SK-N-SH (cell line): ENCODE measurements around the gene BRI3. TPM values are rescaled to one million over a fixed set of nuclear protein-coding genes. Genes with fewer than 3 reads are reported as not detected.

Experiments used
- CTCF ChIA-PET: fragments of 300-600, 350-600 bp; formaldehyde crosslinking; extraction: SDS; loops from one replicate; lab custom pipeline; 2021; lab: Yijun Ruan, JAX
- POLR2A ChIA-PET: fragments of 350-600 bp; sonication (Branson Sonifier 250); formaldehyde crosslinking; extraction: SDS; loops from one replicate; lab custom pipeline; 2020; ENCODE audit warnings: antibody characterized with exemption, inconsistent platforms; lab: Yijun Ruan, JAX
- DNase-seq: peaks from one replicate; pipeline ENCODE4 v3.0.0; 2012
- H2AFZ ChIP-seq: fragments of 200-600 bp; sonication (generic); 2 replicates; pipeline ENCODE4 v1.8.1; 2016; ENCODE audit warnings: antibody characterized with exemption, mild to moderate bottlenecking, low read depth
- H3F3A ChIP-seq: fragments of 200-600 bp; sonication (generic); replicated peaks from 2 replicates; pipeline ENCODE3; 2016; ENCODE audit warnings: antibody characterized with exemption, mild to moderate bottlenecking; ENCODE audit not compliant: insufficient read depth
- H3K27ac ChIP-seq, 2 experiments: fragments of 200-500 bp in 1 of 2; fragments of 200-600 bp in 1 of 2; sonication (Bioruptor generic) in 1 of 2; sonication (generic), shearing (Covaris generic) in 1 of 2; 2 replicates each; pipeline versions ENCODE4 v1.5.1 to v1.6.1; 2014 to 2016; ENCODE audit warnings: low read depth in 2 of 2, inconsistent platforms in 1 of 2, low read length in 1 of 2, mild to moderate bottlenecking in 1 of 2, mixed read lengths in 1 of 2
- H3K27me3 ChIP-seq: fragments of 200-600 bp; sonication (generic), shearing (Covaris generic); 2 replicates; pipeline ENCODE4 v1.6.1; 2016; ENCODE audit warnings: mixed run types; ENCODE audit not compliant: insufficient read depth
- H3K36me3 ChIP-seq, 2 experiments: fragments of 200-500 bp in 1 of 2; fragments of 200-600 bp in 1 of 2; sonication (Bioruptor generic) in 1 of 2; sonication (generic) in 1 of 2; replicated peaks in 1 of 2; 2 replicates each; pipeline versions ENCODE3 to v1.5.1; 2014 to 2016; ENCODE audit warnings: low read length in 1 of 2, mild to moderate bottlenecking in 1 of 2; ENCODE audit not compliant: insufficient read depth in 2 of 2, control insufficient read depth in 1 of 2
- H3K4me1 ChIP-seq, 2 experiments: fragments of 200-500 bp in 1 of 2; fragments of 200-600 bp in 1 of 2; sonication (Bioruptor generic) in 1 of 2; sonication (generic), shearing (Covaris generic) in 1 of 2; 2 replicates each; pipeline versions ENCODE4 v1.5.1 to v1.6.1; 2014 to 2016; ENCODE audit warnings: low read depth in 1 of 2, low read length in 1 of 2, mixed run types in 1 of 2; ENCODE audit not compliant: insufficient read depth in 2 of 2, control insufficient read depth in 1 of 2
- H3K4me2 ChIP-seq: fragments of 200-600 bp; sonication (generic), shearing (Covaris generic); 2 replicates; pipeline ENCODE4 v1.6.1; 2017; ENCODE audit warnings: mixed run types
- H3K4me3 ChIP-seq, 2 experiments: fragments of 200-500 bp in 1 of 2; fragments of 200-600 bp in 1 of 2; sonication (Bioruptor generic) in 1 of 2; sonication (generic), shearing (Covaris generic) in 1 of 2; 2 replicates each; pipeline versions ENCODE4 v1.5.1 to v1.8.1; 2014 to 2016; ENCODE audit warnings: low read depth in 2 of 2, inconsistent platforms in 1 of 2, low read length in 1 of 2, mild to moderate bottlenecking in 1 of 2, mixed read lengths in 1 of 2, moderate library complexity in 1 of 2
- H3K79me2 ChIP-seq: fragments of 200-600 bp; sonication (generic); 2 replicates; pipeline ENCODE4 v1.8.1; 2017; ENCODE audit warnings: mild to moderate bottlenecking; ENCODE audit not compliant: insufficient read depth
- H3K9ac ChIP-seq: fragments of 200-600 bp; sonication (generic); 2 replicates; pipeline ENCODE4 v1.6.1; 2017; ENCODE audit warnings: mixed run types
- H3K9me2 ChIP-seq: fragments of 200-600 bp; sonication (generic); 2 replicates; pipeline ENCODE4 v1.6.1; 2017; ENCODE audit warnings: mixed run types
- H3K9me3 ChIP-seq: fragments of 200-600 bp; sonication (generic); 2 replicates; pipeline ENCODE4 v1.6.1; 2017; ENCODE audit warnings: mixed run types, mild to moderate bottlenecking, moderate library complexity
- H4K20me1 ChIP-seq: fragments of 200-600 bp; sonication (generic); 2 replicates; pipeline ENCODE4 v1.6.1; 2017; ENCODE audit warnings: mild to moderate bottlenecking, mixed run types; ENCODE audit not compliant: insufficient read depth
- CHD2 ChIP-seq: fragments of 150-350 bp; IDR thresholded peaks from 2 replicates; pipeline ENCODE4 v1.6.1; 2018; ENCODE audit warnings: low read length; ENCODE audit not compliant: partially characterized antibody
- CTCF ChIP-seq: fragments of 200-600 bp; sonication (generic); IDR thresholded peaks from 2 replicates; pipeline ENCODE4 v1.6.1; 2017; ENCODE audit warnings: antibody characterized with exemption, mild to moderate bottlenecking, moderate library complexity
- EZH2phosphoT487 ChIP-seq: fragments of 200-600 bp; sonication (generic); IDR thresholded peaks from 2 replicates; pipeline ENCODE4 v1.6.1; 2017; ENCODE audit warnings: low read depth, mixed run types, mild to moderate bottlenecking, antibody characterized with exemption, moderate library complexity, borderline replicate concordance
- FOXM1 ChIP-seq: IDR thresholded peaks from 2 replicates; pipeline ENCODE4 v1.4.0; 2012; ENCODE audit warnings: low read depth, mild to moderate bottlenecking
- GABPA ChIP-seq: IDR thresholded peaks from 2 replicates; pipeline ENCODE4 v1.4.0; 2012; ENCODE audit warnings: low read depth, mild to moderate bottlenecking
- JUND ChIP-seq: IDR thresholded peaks from 2 replicates; pipeline ENCODE4 v1.4.0; 2012
- MAX ChIP-seq: IDR thresholded peaks from 2 replicates; pipeline ENCODE4 v1.4.0; 2012; ENCODE audit warnings: low read depth
- NRF1 ChIP-seq: IDR thresholded peaks from 2 replicates; pipeline ENCODE4 v1.6.1; 2012; ENCODE audit warnings: low read depth, mild to moderate bottlenecking, low read length
- POLR2AphosphoS5 ChIP-seq: IDR thresholded peaks from 2 replicates; pipeline ENCODE4 v1.6.1; 2012; ENCODE audit warnings: low read depth, low read length
- RAD21 ChIP-seq: IDR thresholded peaks from 2 replicates; pipeline ENCODE4 v1.6.1; 2012; ENCODE audit warnings: mild to moderate bottlenecking, low read length
- RFX5 ChIP-seq: IDR thresholded peaks from 2 replicates; pipeline ENCODE4 v1.6.1; 2012; ENCODE audit warnings: mild to moderate bottlenecking, improper control_type of control experiment, low read length
- SIN3A ChIP-seq: IDR thresholded peaks from 2 replicates; pipeline ENCODE4 v1.6.1; 2012; ENCODE audit warnings: low read depth, mild to moderate bottlenecking, low read length, moderate library complexity, borderline replicate concordance
- TAF1 ChIP-seq: IDR thresholded peaks from 2 replicates; pipeline ENCODE4 v1.6.1; 2012; ENCODE audit warnings: low read depth, mild to moderate bottlenecking, low read length, moderate library complexity, borderline replicate concordance
- YY1 ChIP-seq: IDR thresholded peaks from 2 replicates; pipeline ENCODE4 v1.4.0; 2012; ENCODE audit warnings: low read depth, mild to moderate bottlenecking
- WGBS: methylation state at CpG from one replicate; pipeline ENCODE4 v1.1.6; 2017; ENCODE audit warnings: low lambda C conversion rate; 5-methylcytosine and 5-hydroxymethylcytosine counted together
- polyA plus RNA-seq, 3 experiments: library from polyadenylated mRNA; depleted of rRNA; stranded (reverse); fragments of >200 nt; gene quantifications; 2 replicates each; pipeline ENCODE4 v1.2.3, GENCODE V29; 2012
- TF ChIP-seq, protein P1 (sequence below): IDR thresholded peaks from 2 replicates; pipeline ENCODE4 v1.6.1; 2012; ENCODE audit warnings: mild to moderate bottlenecking, low read depth, low read length, moderate library complexity
- TF ChIP-seq, protein P2 (sequence below): IDR thresholded peaks from 2 replicates; pipeline ENCODE4 v1.4.0; 2012; ENCODE audit warnings: low read depth, borderline replicate concordance

BRI3 gene
- polyA plus RNA-seq, 1 of the 3 experiments (the other 2 are of a cell fraction): 128 TPM

GRCh38 chr7:98241674-98242241 is 39.7 kb upstream of the BRI3 start:
- ChIA-PET CTCF (interaction anchor here (0.6 to 2.7 kb wide), 10 partner anchors 8 to 219 kb away, joined by 3 to 24 read pairs (median 4); partner anchors contain the start of gene LMTK2), POLR2A (no interaction called here)
- H4K20me1 ChIP-seq: no peaks in the 10 kb centered on the region
- no peaks in the 10 kb centered on the region for H3K4me1 ChIP-seq
- no peaks in the 10 kb centered on the region for H3K9me3 ChIP-seq
- no peak overlapping the region for H3K4me3 ChIP-seq
- TF ChIP-seq, protein P1, sequence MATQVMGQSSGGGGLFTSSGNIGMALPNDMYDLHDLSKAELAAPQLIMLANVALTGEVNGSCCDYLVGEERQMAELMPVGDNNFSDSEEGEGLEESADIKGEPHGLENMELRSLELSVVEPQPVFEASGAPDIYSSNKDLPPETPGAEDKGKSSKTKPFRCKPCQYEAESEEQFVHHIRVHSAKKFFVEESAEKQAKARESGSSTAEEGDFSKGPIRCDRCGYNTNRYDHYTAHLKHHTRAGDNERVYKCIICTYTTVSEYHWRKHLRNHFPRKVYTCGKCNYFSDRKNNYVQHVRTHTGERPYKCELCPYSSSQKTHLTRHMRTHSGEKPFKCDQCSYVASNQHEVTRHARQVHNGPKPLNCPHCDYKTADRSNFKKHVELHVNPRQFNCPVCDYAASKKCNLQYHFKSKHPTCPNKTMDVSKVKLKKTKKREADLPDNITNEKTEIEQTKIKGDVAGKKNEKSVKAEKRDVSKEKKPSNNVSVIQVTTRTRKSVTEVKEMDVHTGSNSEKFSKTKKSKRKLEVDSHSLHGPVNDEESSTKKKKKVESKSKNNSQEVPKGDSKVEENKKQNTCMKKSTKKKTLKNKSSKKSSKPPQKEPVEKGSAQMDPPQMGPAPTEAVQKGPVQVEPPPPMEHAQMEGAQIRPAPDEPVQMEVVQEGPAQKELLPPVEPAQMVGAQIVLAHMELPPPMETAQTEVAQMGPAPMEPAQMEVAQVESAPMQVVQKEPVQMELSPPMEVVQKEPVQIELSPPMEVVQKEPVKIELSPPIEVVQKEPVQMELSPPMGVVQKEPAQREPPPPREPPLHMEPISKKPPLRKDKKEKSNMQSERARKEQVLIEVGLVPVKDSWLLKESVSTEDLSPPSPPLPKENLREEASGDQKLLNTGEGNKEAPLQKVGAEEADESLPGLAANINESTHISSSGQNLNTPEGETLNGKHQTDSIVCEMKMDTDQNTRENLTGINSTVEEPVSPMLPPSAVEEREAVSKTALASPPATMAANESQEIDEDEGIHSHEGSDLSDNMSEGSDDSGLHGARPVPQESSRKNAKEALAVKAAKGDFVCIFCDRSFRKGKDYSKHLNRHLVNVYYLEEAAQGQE: no peak
- TF ChIP-seq EZH2phosphoT487 (no peak), GABPA (no peak), RAD21 (no peak), CHD2 (no peak), NRF1 (no peak), MAX (no peak), CTCF (no peak), SIN3A (no peak), TAF1 (no peak), JUND (no peak), POLR2AphosphoS5 (no peak), RFX5 (no peak), YY1 (no peak), FOXM1 (no peak)
- TF ChIP-seq, protein P2, sequence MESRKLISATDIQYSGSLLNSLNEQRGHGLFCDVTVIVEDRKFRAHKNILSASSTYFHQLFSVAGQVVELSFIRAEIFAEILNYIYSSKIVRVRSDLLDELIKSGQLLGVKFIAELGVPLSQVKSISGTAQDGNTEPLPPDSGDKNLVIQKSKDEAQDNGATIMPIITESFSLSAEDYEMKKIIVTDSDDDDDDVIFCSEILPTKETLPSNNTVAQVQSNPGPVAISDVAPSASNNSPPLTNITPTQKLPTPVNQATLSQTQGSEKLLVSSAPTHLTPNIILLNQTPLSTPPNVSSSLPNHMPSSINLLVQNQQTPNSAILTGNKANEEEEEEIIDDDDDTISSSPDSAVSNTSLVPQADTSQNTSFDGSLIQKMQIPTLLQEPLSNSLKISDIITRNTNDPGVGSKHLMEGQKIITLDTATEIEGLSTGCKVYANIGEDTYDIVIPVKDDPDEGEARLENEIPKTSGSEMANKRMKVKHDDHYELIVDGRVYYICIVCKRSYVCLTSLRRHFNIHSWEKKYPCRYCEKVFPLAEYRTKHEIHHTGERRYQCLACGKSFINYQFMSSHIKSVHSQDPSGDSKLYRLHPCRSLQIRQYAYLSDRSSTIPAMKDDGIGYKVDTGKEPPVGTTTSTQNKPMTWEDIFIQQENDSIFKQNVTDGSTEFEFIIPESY: no peak
- no peaks in the 10 kb centered on the region for H3K9me2 ChIP-seq
- no peaks in the 10 kb centered on the region for H3K79me2 ChIP-seq
- H3K27ac ChIP-seq: no peak overlapping the region
- WGBS: 83% methylated on average over 15 of the region's 16 CpGs
- no peak overlapping the region for H3K9ac ChIP-seq
- no peaks in the 10 kb centered on the region for H3F3A ChIP-seq
- no peak overlapping the region for H2AFZ ChIP-seq
- no peaks in the 10 kb centered on the region for H3K27me3 ChIP-seq
- peaks cover 8 to 10% of the 10 kb centered on the region in 2 experiments for H3K36me3 ChIP-seq
- DNase-seq: no peak
- H3K4me2 ChIP-seq: no peak overlapping the region
